Tongue (tissue), 2 donors: ENCODE results near the gene PPARD. TPM values are rescaled to one million over a fixed set of nuclear protein-coding genes. Genes with fewer than 3 reads are reported as not detected.
"Not testable (repeated sequence)": the region's sequence is repeated elsewhere in the genome, so short reads cannot be mapped to it uniquely, and the experiment has no call there.

Source experiments
- DNase-seq: peaks from one replicate; pipeline ENCODE4 v3.0.0-alpha.2; 2015
- total RNA-seq: library from RNA; depleted of rRNA; stranded (reverse); fragments of >200 nt; gene quantifications from one replicate; pipeline ENCODE4 v1.2.3, GENCODE V29; 2014

PPARD gene
- total RNA-seq = 10.6 TPM

GRCh38 chr6:35342258-35343091 is at the start of gene PPARD:
Gene PPARD (plus strand): TSS chr6:35342558. CDS start chr6:35411088, 68,530 bp downstream.
- DNase-seq = peak; percentile 99

GRCh38 chr6:35293681-35294080 is 48.7 kb upstream of the PPARD start:
- DNase-seq = no peak

GRCh38 chr6:35294308-35294945 is 47.9 kb upstream of the PPARD start:
- peak; percentile 48 for DNase-seq

GRCh38 chr6:35295036-35295435 is 47.3 kb upstream of the PPARD start:
- DNase-seq = no peak

GRCh38 chr6:35295521-35296315 is 46.6 kb upstream of the PPARD start:
- DNase-seq = no peak

- no peak for DNase-seq
These were observed 45.3 kb upstream of the PPARD start for GRCh38 chr6:35296931-35297600.

GRCh38 chr6:35297601-35298481 is 44.5 kb upstream of the PPARD start, which contains the start of gene DEF6:
Gene DEF6 (plus strand): TSS chr6:35297818. CDS start chr6:35297857, 39 bp downstream.
- peak; percentile 92 for DNase-seq

- no peak for DNase-seq
These were observed 43.7 kb upstream of the PPARD start for GRCh38 chr6:35298625-35299140.

GRCh38 chr6:35299674-35300073 is 42.7 kb upstream of the PPARD start:
- no peak for DNase-seq

- DNase-seq = no peak
These were observed 41.5 kb upstream of the PPARD start for GRCh38 chr6:35300848-35301247.

- no peak for DNase-seq
These were observed 39.6 kb upstream of the PPARD start for GRCh38 chr6:35302604-35303241.

- no peak for DNase-seq
These were observed 38.1 kb upstream of the PPARD start for GRCh38 chr6:35304299-35304698.

- DNase-seq = no peak
These were observed 37.2 kb upstream of the PPARD start for GRCh38 chr6:35305117-35305516.

GRCh38 chr6:35307138-35307537 is 35.2 kb upstream of the PPARD start:
- DNase-seq = not testable (repeated sequence)

- DNase-seq = not testable (repeated sequence)
These were observed 33.8 kb upstream of the PPARD start for GRCh38 chr6:35308543-35308942.

GRCh38 chr6:35309611-35310264 is 32.6 kb upstream of the PPARD start:
- DNase-seq = no peak

GRCh38 chr6:35310265-35310831 is 32.0 kb upstream of the PPARD start:
- DNase-seq = no peak

- no peak for DNase-seq
These were observed 30.8 kb upstream of the PPARD start for GRCh38 chr6:35311390-35312075.
